CD14-positive monocyte (primary cell): ENCODE data around the gene PLXNA4. TPM values are rescaled to one million over a fixed set of nuclear protein-coding genes. Genes with fewer than 3 reads are reported as not detected.

Experiments used
- DNase-seq, 3 donors: peaks; one replicate each; pipeline ENCODE4 v3.0.0-alpha.2; 2011 to 2022
- H2AFZ ChIP-seq: 2 replicates; pipeline ENCODE4 v1.6.0; 2012; ENCODE audit warnings: mild to moderate bottlenecking, low read depth, low read length, inconsistent platforms; ENCODE audit not compliant: insufficient read depth, poor library complexity, severe bottlenecking
- H3K27ac ChIP-seq, 2 donors: 1 replicate in 1 of 2; 2 replicates in 1 of 2; pipeline ENCODE4 v1.5.1; 2012 to 2013; ENCODE audit warnings: low read length in 2 of 2, control low read depth in 1 of 2, inconsistent platforms in 1 of 2, low read depth in 1 of 2, mild to moderate bottlenecking in 1 of 2
- H3K27me3 ChIP-seq, 2 donors: one replicate each; pipeline versions ENCODE4 v1.6.0 to v1.6.1; 2011 to 2013; ENCODE audit warnings: low read length in 2 of 2; ENCODE audit not compliant: control insufficient read depth in 2 of 2, insufficient read depth in 2 of 2
- H3K36me3 ChIP-seq, 2 donors: replicated peaks in 1 of 2; 1 replicate in 1 of 2; 2 replicates in 1 of 2; pipeline versions ENCODE4 v1.5.1 to v1.6.1; 2012 to 2013; ENCODE audit warnings: low read length in 2 of 2, control low read depth in 1 of 2, inconsistent platforms in 1 of 2, mild to moderate bottlenecking in 1 of 2; ENCODE audit not compliant: insufficient read depth in 2 of 2, control insufficient read depth in 1 of 2
- H3K4me1 ChIP-seq, 2 donors: 1 replicate in 1 of 2; 2 replicates in 1 of 2; pipeline versions ENCODE4 v1.5.1 to v1.6.1; 2012 to 2013; ENCODE audit warnings: low read length in 2 of 2, control low read depth in 1 of 2, inconsistent platforms in 1 of 2, mild to moderate bottlenecking in 1 of 2, moderate library complexity in 1 of 2; ENCODE audit not compliant: insufficient read depth in 2 of 2, control insufficient read depth in 1 of 2
- H3K4me2 ChIP-seq: replicated peaks from 2 replicates; pipeline ENCODE3; 2012; ENCODE audit warnings: low read length, moderate library complexity, mild to moderate bottlenecking; ENCODE audit not compliant: poor library complexity, severe bottlenecking; ENCODE audit errors: extremely low read depth
- H3K4me3 ChIP-seq, 3 experiments: fragments of 200-600 bp in 1 of 3; sonication (generic) in 1 of 3; replicated peaks in 1 of 3; 1 replicate in 2 of 3; 2 replicates in 1 of 3; pipeline ENCODE4 v1.5.1; 2011 to 2013; ENCODE audit warnings: low read length in 3 of 3, mild to moderate bottlenecking in 3 of 3, control low read depth in 2 of 3, low read depth in 2 of 3, inconsistent platforms in 1 of 3, moderate library complexity in 1 of 3
- H3K79me2 ChIP-seq: 2 replicates; pipeline ENCODE4 v1.6.0; 2012; ENCODE audit warnings: mild to moderate bottlenecking, control low read depth, inconsistent platforms, low read length, moderate library complexity; ENCODE audit not compliant: insufficient read depth
- H3K9ac ChIP-seq: 2 replicates; pipeline ENCODE4 v1.6.0; 2017; ENCODE audit warnings: low read length, mild to moderate bottlenecking; ENCODE audit not compliant: insufficient read depth, poor library complexity, severe bottlenecking
- H3K9me3 ChIP-seq, 2 donors: replicated peaks in 1 of 2; 1 replicate in 1 of 2; 2 replicates in 1 of 2; pipeline versions ENCODE4 v1.5.1 to v1.6.1; 2012 to 2013; ENCODE audit warnings: low read length in 2 of 2, control low read depth in 1 of 2; ENCODE audit not compliant: control insufficient read depth in 1 of 2, insufficient read depth in 1 of 2
- H4K20me1 ChIP-seq: 2 replicates; pipeline ENCODE4 v1.6.0; 2012; ENCODE audit warnings: mild to moderate bottlenecking, low read length, control low read depth, moderate library complexity; ENCODE audit not compliant: insufficient read depth
- H3K27ac Mint-ChIP-seq, 7 donors: one replicate each; pipeline ENCODE4 v1.8.0; 2020; ENCODE audit warnings: mild to moderate bottlenecking in 7 of 7, mixed read lengths in 7 of 7, moderate library complexity in 6 of 7, inconsistent platforms in 2 of 7
- H3K27me3 Mint-ChIP-seq, 3 donors: one replicate each; pipeline ENCODE4 v1.8.0; 2021 to 2022; ENCODE audit warnings: low read depth in 3 of 3, mild to moderate bottlenecking in 3 of 3, mixed read lengths in 3 of 3, moderate library complexity in 3 of 3, inconsistent platforms in 1 of 3
- H3K36me3 Mint-ChIP-seq, 2 donors: one replicate each; pipeline ENCODE4 v1.8.0; 2020; ENCODE audit warnings: mixed read lengths in 2 of 2, inconsistent platforms in 1 of 2, mild to moderate bottlenecking in 1 of 2
- H3K4me1 Mint-ChIP-seq: one replicate; pipeline ENCODE4 v1.8.0; 2020; ENCODE audit warnings: mild to moderate bottlenecking, mixed read lengths
- H3K4me3 Mint-ChIP-seq, 2 donors: one replicate each; pipeline ENCODE4 v1.8.0; 2020; ENCODE audit warnings: mild to moderate bottlenecking in 2 of 2, mixed read lengths in 2 of 2, moderate library complexity in 1 of 2
- H3K9me3 Mint-ChIP-seq, 7 donors: one replicate each; pipeline ENCODE4 v1.8.0; 2020 to 2022; ENCODE audit warnings: mixed read lengths in 7 of 7, mild to moderate bottlenecking in 6 of 7, moderate library complexity in 6 of 7, inconsistent platforms in 2 of 7
- WGBS: methylation state at CpG from one replicate; pipeline ENCODE4 v1.1.5; 2013; ENCODE audit warnings: missing lambda C conversion rate; ENCODE audit not compliant: insufficient coverage; 5-methylcytosine and 5-hydroxymethylcytosine counted together
- intact Hi-C, 2 donors: fragments of 100-400 bp; cut with micrococcal nuclease; formaldehyde crosslinking; loops; one replicate each; pipeline versions ENCODE4 v1.15.0 to v1.15.1; 2023
- polyA plus RNA-seq, 3 donors: library from polyadenylated mRNA; depleted of rRNA in 1 of 3; unstranded in 2 of 3; stranded (reverse) in 1 of 3; fragments of 300-500 nt in 2 of 3; fragments of >200 nt in 1 of 3; fragmentation: Illumina TruSeq in 2 of 3; gene quantifications; 1 replicate in 2 of 3; 2 replicates in 1 of 3; pipeline ENCODE4 v1.2.3, GENCODE V29; 2012 to 2021
- TF ChIP-seq, protein P1 (sequence below): fragments of 200-600 bp; IDR thresholded peaks from one replicate; pipeline ENCODE4 v1.8.0; 2022; ENCODE audit warnings: antibody characterized with exemption, mild to moderate bottlenecking

The PLXNA4 gene
- polyA plus RNA-seq, 3 donors, result not detected

DNA sequence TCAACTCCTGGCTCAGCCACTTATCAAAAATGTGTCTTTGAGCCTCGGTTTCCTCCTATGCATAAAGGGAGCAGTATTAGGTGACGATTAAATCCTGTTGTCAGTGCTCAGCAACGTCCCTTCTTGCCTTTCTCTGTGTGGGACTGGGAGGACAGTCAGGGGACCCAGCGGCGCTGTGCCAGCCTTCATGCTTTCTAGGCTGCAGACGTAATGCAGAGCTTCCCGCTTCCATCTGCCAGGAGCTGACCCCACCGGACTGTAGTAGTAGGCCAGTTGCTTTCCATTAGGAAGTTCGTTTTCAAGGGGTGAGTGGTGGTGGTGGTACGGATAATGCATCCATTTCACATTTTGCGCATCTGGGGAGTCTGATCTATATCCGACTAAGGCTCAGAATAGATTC, 321.8 kb downstream of the PLXNA4 start:
- H3K27ac Mint-ChIP-seq, result no peak overlapping the region
- no peak for DNase-seq

DNA sequence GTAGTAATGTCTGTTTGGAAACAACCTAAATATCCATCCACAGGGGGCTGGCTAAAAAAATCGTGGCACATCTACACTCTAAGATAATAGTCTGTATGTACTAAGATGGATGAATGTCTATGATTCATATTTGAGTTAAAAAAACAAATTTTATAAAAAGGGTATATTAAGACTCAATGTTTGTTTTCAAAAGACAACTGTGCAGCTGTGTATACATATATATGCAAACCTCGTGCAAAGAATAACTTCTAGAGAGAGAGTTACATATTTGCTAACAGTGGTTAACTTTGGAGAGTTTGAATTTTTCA, 323.5 kb downstream of the PLXNA4 start:
- no peak overlapping the region for H3K4me3 Mint-ChIP-seq
- no peaks in the 10 kb centered on the region for H3K36me3 ChIP-seq
- H3K9me3 Mint-ChIP-seq, result peaks cover 0 to 2% (median 0%) of the 10 kb centered on the region in 7 donors
- H3K36me3 Mint-ChIP-seq, result no peaks in the 10 kb centered on the region
- WGBS, result no CpG with 5 or more reads among the region's 2 CpGs
- peaks cover 5 to 15% (median 10%) of the 10 kb centered on the region in 3 donors for H3K27me3 Mint-ChIP-seq
- no peak overlapping the region for H3K27ac Mint-ChIP-seq
- no peaks in the 10 kb centered on the region for H4K20me1 ChIP-seq
- no peaks in the 10 kb centered on the region for H3K4me1 Mint-ChIP-seq
- no peaks in the 10 kb centered on the region for H3K27me3 ChIP-seq
- intact Hi-C loops, result no loop called here
- no peak overlapping the region for H3K4me3 ChIP-seq
- H3K4me2 ChIP-seq, result no peak overlapping the region
- H3K79me2 ChIP-seq, result no peaks in the 10 kb centered on the region
- DNase-seq, result no peak
- TF ChIP-seq, protein P1, sequence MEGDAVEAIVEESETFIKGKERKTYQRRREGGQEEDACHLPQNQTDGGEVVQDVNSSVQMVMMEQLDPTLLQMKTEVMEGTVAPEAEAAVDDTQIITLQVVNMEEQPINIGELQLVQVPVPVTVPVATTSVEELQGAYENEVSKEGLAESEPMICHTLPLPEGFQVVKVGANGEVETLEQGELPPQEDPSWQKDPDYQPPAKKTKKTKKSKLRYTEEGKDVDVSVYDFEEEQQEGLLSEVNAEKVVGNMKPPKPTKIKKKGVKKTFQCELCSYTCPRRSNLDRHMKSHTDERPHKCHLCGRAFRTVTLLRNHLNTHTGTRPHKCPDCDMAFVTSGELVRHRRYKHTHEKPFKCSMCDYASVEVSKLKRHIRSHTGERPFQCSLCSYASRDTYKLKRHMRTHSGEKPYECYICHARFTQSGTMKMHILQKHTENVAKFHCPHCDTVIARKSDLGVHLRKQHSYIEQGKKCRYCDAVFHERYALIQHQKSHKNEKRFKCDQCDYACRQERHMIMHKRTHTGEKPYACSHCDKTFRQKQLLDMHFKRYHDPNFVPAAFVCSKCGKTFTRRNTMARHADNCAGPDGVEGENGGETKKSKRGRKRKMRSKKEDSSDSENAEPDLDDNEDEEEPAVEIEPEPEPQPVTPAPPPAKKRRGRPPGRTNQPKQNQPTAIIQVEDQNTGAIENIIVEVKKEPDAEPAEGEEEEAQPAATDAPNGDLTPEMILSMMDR, result no peak
- H3K9me3 ChIP-seq, result no peaks in the 10 kb centered on the region
- no peak overlapping the region for H3K9ac ChIP-seq
- H3K27ac ChIP-seq, result no peak overlapping the region
- H3K4me1 ChIP-seq, result no peaks in the 10 kb centered on the region
- no peak overlapping the region for H2AFZ ChIP-seq

More for the DNA sequence above, 321.8 kb downstream of the PLXNA4 start:
- no peak overlapping the region for H3K4me3 ChIP-seq
- no peak overlapping the region for H3K4me3 Mint-ChIP-seq
- TF ChIP-seq, protein P1, result no peak
- no peaks in the 10 kb centered on the region for H3K36me3 Mint-ChIP-seq
- peaks cover 5 to 13% (median 8%) of the 10 kb centered on the region in 3 donors for H3K27me3 Mint-ChIP-seq
- no peaks in the 10 kb centered on the region for H3K4me1 Mint-ChIP-seq
- no peaks in the 10 kb centered on the region for H3K27me3 ChIP-seq
- no peak overlapping the region for H3K4me2 ChIP-seq
- no peak overlapping the region for H2AFZ ChIP-seq
- no peak overlapping the region for H3K27ac ChIP-seq
- H4K20me1 ChIP-seq, result no peaks in the 10 kb centered on the region
- no peaks in the 10 kb centered on the region for H3K4me1 ChIP-seq
- H3K36me3 ChIP-seq, result no peaks in the 10 kb centered on the region
- no peaks in the 10 kb centered on the region for H3K9me3 Mint-ChIP-seq
- whole genome bisulfite sequencing, result 82% methylated on average over 6 of the region's 12 CpGs
- no peaks in the 10 kb centered on the region for H3K79me2 ChIP-seq
- no peak overlapping the region for H3K9ac ChIP-seq
- H3K9me3 ChIP-seq, result no peaks in the 10 kb centered on the region
- intact Hi-C loops, result no loop called here
